HCT116 (cell line): Measurements from ENCODE around the gene ACTA2.

Experiments used
- ATF3 ChIP-seq: IDR thresholded peaks from 2 replicates; pipeline ENCODE4 v1.6.1; 2012
- CEBPB ChIP-seq: IDR thresholded peaks from 2 replicates; pipeline ENCODE4 v1.6.1; 2012; ENCODE audit warnings: low read depth
- EGR1 ChIP-seq: IDR thresholded peaks from 2 replicates; pipeline ENCODE4 v1.6.1; 2012; ENCODE audit warnings: low read depth
- EZH2 ChIP-seq: fragments of 200-600 bp; sonication (generic); IDR thresholded peaks from 2 replicates; pipeline ENCODE4 v1.6.1; 2017; ENCODE audit warnings: antibody characterized with exemption, mixed run types
- EZH2phosphoT487 ChIP-seq: fragments of 200-600 bp; IDR thresholded peaks from 2 replicates; pipeline ENCODE4 v1.6.1; 2018; ENCODE audit warnings: antibody characterized with exemption, borderline replicate concordance
- POLR2A ChIP-seq: IDR thresholded peaks from 2 replicates; pipeline ENCODE4 v1.7.0; 2011; ENCODE audit warnings: borderline replicate concordance; ENCODE audit not compliant: insufficient read depth, insufficient read length; ENCODE audit errors: extremely low read depth
- POLR2AphosphoS5 ChIP-seq: IDR thresholded peaks from 2 replicates; pipeline ENCODE4 v1.6.1; 2011; ENCODE audit warnings: mild to moderate bottlenecking, low read depth, low read length, moderate library complexity
- RAD21 ChIP-seq: IDR thresholded peaks from 2 replicates; pipeline ENCODE4 v1.6.1; 2012; ENCODE audit warnings: low read depth, mild to moderate bottlenecking
- SRF ChIP-seq: IDR thresholded peaks from 2 replicates; pipeline ENCODE4 v1.6.1; 2012; ENCODE audit warnings: low read depth
- TCF7L2 ChIP-seq: IDR thresholded peaks from 2 replicates; pipeline ENCODE4 v1.7.0; 2011; ENCODE audit warnings: borderline replicate concordance, inconsistent platforms; ENCODE audit not compliant: insufficient read depth, insufficient read length; ENCODE audit errors: extremely low read depth
- YY1 ChIP-seq: IDR thresholded peaks from 2 replicates; pipeline ENCODE4 v1.6.1; 2011; ENCODE audit warnings: low read length, low read depth, moderate library complexity, mild to moderate bottlenecking; ENCODE audit not compliant: insufficient replicate concordance; ENCODE audit errors: extremely low read depth
- ZNF274 ChIP-seq: fragments of 200-500 bp; sonication (Bioruptor generic); IDR thresholded peaks from 2 replicates; pipeline ENCODE4 v1.6.1; 2014; ENCODE audit warnings: mild to moderate bottlenecking, low read depth, low read length, inconsistent platforms
- TF ChIP-seq, protein P1 (sequence below), 3 experiments: fragments of 200-600 bp in 1 of 3; sonication (generic) in 1 of 3; IDR thresholded peaks in 2 of 3; conservative IDR thresholded peaks in 1 of 3; 2 replicates each; pipeline ENCODE4 v1.5.1; 2012 to 2017; ENCODE audit warnings: low read depth in 2 of 3, low read length in 2 of 3, antibody characterized with exemption in 1 of 3, borderline replicate concordance in 1 of 3, control low read depth in 1 of 3, mild to moderate bottlenecking in 1 of 3, mixed read lengths in 1 of 3, mixed run types in 1 of 3, moderate library complexity in 1 of 3; ENCODE audit not compliant: insufficient read depth in 1 of 3
- TF ChIP-seq, protein P2 (sequence below): IDR thresholded peaks from 2 replicates; pipeline ENCODE4 v1.6.1; 2011; ENCODE audit warnings: mild to moderate bottlenecking, low read length, moderate library complexity; ENCODE audit not compliant: insufficient replicate concordance; ENCODE audit errors: extremely low read depth

DNA sequence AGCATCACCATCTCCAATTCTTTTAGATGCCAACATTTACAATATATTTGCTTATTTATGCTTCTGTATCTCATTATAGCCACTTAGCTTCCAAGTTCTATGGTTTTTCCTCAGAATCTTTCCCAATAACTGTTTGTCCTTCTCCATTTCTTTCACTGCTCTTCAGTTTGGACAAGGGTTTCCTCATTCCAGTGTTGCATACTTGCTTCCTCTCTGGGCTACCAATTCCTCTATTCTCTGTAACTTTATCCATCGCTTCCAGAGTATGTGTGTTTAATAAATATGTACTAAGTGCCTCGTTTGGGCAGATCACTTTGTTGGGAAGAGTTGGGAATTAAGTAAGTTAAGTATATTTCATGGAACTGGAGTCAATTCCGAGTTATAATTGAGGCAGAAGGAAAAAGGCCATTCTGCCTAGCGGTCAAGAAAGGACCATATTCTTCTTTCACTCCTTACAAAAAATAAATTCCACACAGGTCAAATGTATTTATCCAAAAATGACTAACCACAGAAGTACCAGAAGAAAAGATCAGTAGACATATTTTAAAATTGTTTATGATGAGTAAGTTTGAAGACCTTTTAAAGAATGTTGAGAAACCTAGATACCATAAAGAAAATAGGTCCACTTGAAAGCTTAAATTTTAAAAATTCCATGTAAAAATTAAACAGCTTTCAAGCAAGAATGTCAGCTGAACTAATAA, 61.7 kb downstream of the ACTA2 start:
- no peak for TF ChIP-seq POLR2A
- no peak for TF ChIP-seq EZH2
- TF ChIP-seq, protein P1, sequence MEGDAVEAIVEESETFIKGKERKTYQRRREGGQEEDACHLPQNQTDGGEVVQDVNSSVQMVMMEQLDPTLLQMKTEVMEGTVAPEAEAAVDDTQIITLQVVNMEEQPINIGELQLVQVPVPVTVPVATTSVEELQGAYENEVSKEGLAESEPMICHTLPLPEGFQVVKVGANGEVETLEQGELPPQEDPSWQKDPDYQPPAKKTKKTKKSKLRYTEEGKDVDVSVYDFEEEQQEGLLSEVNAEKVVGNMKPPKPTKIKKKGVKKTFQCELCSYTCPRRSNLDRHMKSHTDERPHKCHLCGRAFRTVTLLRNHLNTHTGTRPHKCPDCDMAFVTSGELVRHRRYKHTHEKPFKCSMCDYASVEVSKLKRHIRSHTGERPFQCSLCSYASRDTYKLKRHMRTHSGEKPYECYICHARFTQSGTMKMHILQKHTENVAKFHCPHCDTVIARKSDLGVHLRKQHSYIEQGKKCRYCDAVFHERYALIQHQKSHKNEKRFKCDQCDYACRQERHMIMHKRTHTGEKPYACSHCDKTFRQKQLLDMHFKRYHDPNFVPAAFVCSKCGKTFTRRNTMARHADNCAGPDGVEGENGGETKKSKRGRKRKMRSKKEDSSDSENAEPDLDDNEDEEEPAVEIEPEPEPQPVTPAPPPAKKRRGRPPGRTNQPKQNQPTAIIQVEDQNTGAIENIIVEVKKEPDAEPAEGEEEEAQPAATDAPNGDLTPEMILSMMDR (IDR thresholded peaks at IDR 0.05 in 2 of 3, conservative IDR thresholded peaks at IDR 0.05 in 1 of 3; ENCODE audit: borderline replicate concordance in 1 of 3, insufficient read depth in 1 of 3, low read depth in 2 of 3, low read length in 2 of 3) = no peak
- no peak for TF ChIP-seq RAD21
- TF ChIP-seq POLR2AphosphoS5 = no peak
- no peak for TF ChIP-seq TCF7L2
- TF ChIP-seq YY1 = no peak
- no peak for TF ChIP-seq ZNF274
- TF ChIP-seq CEBPB = no peak
- TF ChIP-seq, protein P2, sequence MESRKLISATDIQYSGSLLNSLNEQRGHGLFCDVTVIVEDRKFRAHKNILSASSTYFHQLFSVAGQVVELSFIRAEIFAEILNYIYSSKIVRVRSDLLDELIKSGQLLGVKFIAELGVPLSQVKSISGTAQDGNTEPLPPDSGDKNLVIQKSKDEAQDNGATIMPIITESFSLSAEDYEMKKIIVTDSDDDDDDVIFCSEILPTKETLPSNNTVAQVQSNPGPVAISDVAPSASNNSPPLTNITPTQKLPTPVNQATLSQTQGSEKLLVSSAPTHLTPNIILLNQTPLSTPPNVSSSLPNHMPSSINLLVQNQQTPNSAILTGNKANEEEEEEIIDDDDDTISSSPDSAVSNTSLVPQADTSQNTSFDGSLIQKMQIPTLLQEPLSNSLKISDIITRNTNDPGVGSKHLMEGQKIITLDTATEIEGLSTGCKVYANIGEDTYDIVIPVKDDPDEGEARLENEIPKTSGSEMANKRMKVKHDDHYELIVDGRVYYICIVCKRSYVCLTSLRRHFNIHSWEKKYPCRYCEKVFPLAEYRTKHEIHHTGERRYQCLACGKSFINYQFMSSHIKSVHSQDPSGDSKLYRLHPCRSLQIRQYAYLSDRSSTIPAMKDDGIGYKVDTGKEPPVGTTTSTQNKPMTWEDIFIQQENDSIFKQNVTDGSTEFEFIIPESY = no peak
- TF ChIP-seq EZH2phosphoT487 = no peak
- no peak for TF ChIP-seq ATF3
- no peak for TF ChIP-seq EGR1
- TF ChIP-seq SRF = no peak
